GM19239 (cell line): Measurements from ENCODE around the gene PDHX.

ENCODE experiments used
- DNase-seq: peaks from one replicate; pipeline ENCODE4 v3.0.0; 2011; ENCODE audit warnings: low spot score; ENCODE audit not compliant: insufficient read length
- FAIRE-seq: peaks from 2 replicates; lab custom pipeline; 2011; peaks lifted over from hg19 to GRCh38; lab: Jason Lieb, UNC

The PDHX gene

GRCh38 chr11:35038211-35038928, 122.0 kb downstream of the PDHX start:
- DNase-seq (no peak), FAIRE-seq (no peak)

GRCh38 chr11:35039076-35039475, 122.7 kb downstream of the PDHX start:
- peak; percentile 8 for FAIRE-seq

GRCh38 chr11:35040221-35040942, 124.0 kb downstream of the PDHX start:
- DNase-seq (no peak), FAIRE-seq (peak; percentile 90)

More at GRCh38 chr11:35039076-35039475, 122.7 kb downstream of the PDHX start:
- DNase-seq, result no peak

GRCh38 chr11:35041070-35041554, 124.7 kb downstream of the PDHX start:
- no peak for DNase-seq
- no peak for FAIRE-seq

GRCh38 chr11:35042224-35042623, 125.8 kb downstream of the PDHX start:
- FAIRE-seq (peak; percentile 63), DNase-seq (no peak)

GRCh38 chr11:35042913-35043312, 126.5 kb downstream of the PDHX start:
- no peak for DNase-seq
- FAIRE-seq, result no peak

- no peak for DNase-seq
- no peak for FAIRE-seq
Observed at GRCh38 chr11:35043936-35044335, 127.5 kb downstream of the PDHX start.

GRCh38 chr11:35045236-35045820, 128.9 kb downstream of the PDHX start:
- DNase-seq, result no peak
- FAIRE-seq, result peak; percentile 82
